GM12878 (cell line): ENCODE results near the gene NHSL2. TPM values are rescaled to one million over a fixed set of nuclear protein-coding genes. Genes with fewer than 3 reads are reported as not detected.
A peak's percentile ranks its signal among the peaks of the same experiment; 100 is the strongest.

Experiments
- ATAC-seq: fragments of 200-7000 bp; cut with Tn5 transposase; 3 replicates; pipeline ENCODE4 v1.9.1; 2020; ENCODE audit warnings: mild to moderate bottlenecking, moderate library complexity
- BruUV-seq: library from RNA; stranded (reverse); fragments of 400-500 nt; replicated peaks from 2 replicates; lab custom pipeline; 2021; lab: Mats Ljungman, UMichigan
- CTCF ChIA-PET: fragments of 300-600 bp; sonication (Branson Sonifier 250); formaldehyde crosslinking; extraction: SDS; loops from one replicate; lab custom pipeline; 2021; ENCODE audit warnings: inconsistent platforms; lab: Yijun Ruan, JAX
- POLR2A ChIA-PET: fragments of 350-600 bp; formaldehyde crosslinking; extraction: SDS; loops from one replicate; lab custom pipeline; 2021; ENCODE audit warnings: inconsistent platforms; lab: Charles Lee
- RAD21 ChIA-PET: fragments of 300-600 bp; sonication (Branson Sonifier 250); formaldehyde crosslinking; loops from one replicate; lab custom pipeline; 2023; ENCODE audit warnings: antibody characterized with exemption; ENCODE audit not compliant: unreplicated experiment; lab: Charles Lee
- SMC1A ChIA-PET: fragments of 300-600 bp; sonication (Branson Sonifier 250); formaldehyde crosslinking; loops from one replicate; lab custom pipeline; 2023; ENCODE audit not compliant: unreplicated experiment, uncharacterized antibody; lab: Charles Lee
- DNase-seq: peaks from one replicate; pipeline ENCODE4 v3.0.0-alpha.2; 2011; ENCODE audit warnings: low read depth, low spot score
- FAIRE-seq: peaks from 3 replicates; lab custom pipeline; 2011; peaks lifted over from hg19 to GRCh38; lab: Jason Lieb, UNC
- H2AFZ ChIP-seq: 2 replicates; pipeline ENCODE4 v1.6.0; 2011; ENCODE audit warnings: low read depth, low read length, control low read depth; ENCODE audit not compliant: control insufficient read depth
- H3K27ac ChIP-seq: 2 replicates; pipeline ENCODE4 v1.5.1; 2011; ENCODE audit warnings: control low read depth; ENCODE audit not compliant: control insufficient read depth, insufficient read depth
- H3K27me3 ChIP-seq, 2 experiments: replicated peaks in 1 of 2; 2 replicates each; pipeline versions ENCODE4 v1.6.0 to v1.6.1; 2011; ENCODE audit warnings: low read length in 1 of 2; ENCODE audit not compliant: control insufficient read depth in 2 of 2, insufficient read depth in 2 of 2
- H3K36me3 ChIP-seq, 2 experiments: 2 replicates each; pipeline ENCODE4 v1.5.1; 2011; ENCODE audit warnings: low read length in 1 of 2; ENCODE audit not compliant: control insufficient read depth in 2 of 2, insufficient read depth in 2 of 2
- H3K4me1 ChIP-seq: 2 replicates; pipeline ENCODE4 v1.6.1; 2011; ENCODE audit warnings: mild to moderate bottlenecking, low read length, moderate library complexity, mixed read lengths; ENCODE audit not compliant: control insufficient read depth, insufficient read depth
- H3K4me2 ChIP-seq: 2 replicates; pipeline ENCODE4 v1.6.0; 2011; ENCODE audit warnings: control low read depth; ENCODE audit not compliant: control insufficient read depth, insufficient read depth
- H3K4me3 ChIP-seq: fragments of 200-600 bp; sonication (generic); 2 replicates; pipeline ENCODE4 v1.5.1; 2016
- H3K79me2 ChIP-seq: 2 replicates; pipeline ENCODE4 v1.6.0; 2011; ENCODE audit warnings: low read length; ENCODE audit not compliant: control insufficient read depth, insufficient read depth
- H3K9ac ChIP-seq: 2 replicates; pipeline ENCODE4 v1.8.0; 2011; ENCODE audit warnings: low read length, control low read depth, mixed read lengths; ENCODE audit not compliant: control insufficient read depth, insufficient read depth
- H3K9me3 ChIP-seq: replicated peaks from 3 replicates; pipeline ENCODE4 v1.5.1; 2011; ENCODE audit warnings: mild to moderate bottlenecking, low read length; ENCODE audit not compliant: control insufficient read depth, insufficient read depth
- H4K20me1 ChIP-seq: 2 replicates; pipeline ENCODE4 v1.6.0; 2011; ENCODE audit not compliant: control insufficient read depth, insufficient read depth
- BHLHE40 ChIP-seq, 2 experiments: fragments of 450-650 bp in 1 of 2; IDR thresholded peaks; 2 replicates each; pipeline ENCODE4 v1.6.1; 2011 to 2017; ENCODE audit warnings: low read depth in 2 of 2, borderline replicate concordance in 1 of 2, improper control_type of control experiment in 1 of 2, low read length in 1 of 2, mild to moderate bottlenecking in 1 of 2
- CBFB ChIP-seq: IDR thresholded peaks from 2 replicates; pipeline ENCODE4 v1.6.1; 2016; ENCODE audit warnings: antibody characterized with exemption, low read depth
- EGR1 ChIP-seq, 2 experiments: IDR thresholded peaks; 1 replicate in 1 of 2; 2 replicates in 1 of 2; pipeline ENCODE4 v1.6.1; 2011 to 2012; ENCODE audit warnings: low read depth in 2 of 2, low read length in 2 of 2, borderline replicate concordance in 1 of 2, mild to moderate bottlenecking in 1 of 2, moderate library complexity in 1 of 2
- EP300 ChIP-seq, 2 experiments: fragments of 150-350 bp in 1 of 2; IDR thresholded peaks; 2 replicates each; pipeline ENCODE4 v1.6.1; 2011 to 2012; ENCODE audit warnings: low read depth in 2 of 2, low read length in 2 of 2, borderline replicate concordance in 1 of 2, improper control_type of control experiment in 1 of 2, inconsistent platforms in 1 of 2; ENCODE audit not compliant: control insufficient read depth in 1 of 2
- ESRRA ChIP-seq: IDR thresholded peaks from 2 replicates; pipeline ENCODE4 v1.6.1; 2012; ENCODE audit warnings: mild to moderate bottlenecking, low read length, improper control_type of control experiment
- IKZF1 ChIP-seq: fragments of 450-650 bp; conservative IDR thresholded peaks from 2 replicates; pipeline ENCODE4 v1.6.1; 2017; ENCODE audit warnings: antibody characterized with exemption, mild to moderate bottlenecking
- KDM1A ChIP-seq: fragments of 200-600 bp; sonication (generic); IDR thresholded peaks from 2 replicates; pipeline ENCODE4 v1.6.1; 2016; ENCODE audit warnings: borderline replicate concordance
- NFXL1 ChIP-seq: fragments of 450-650 bp; IDR thresholded peaks from 2 replicates; pipeline ENCODE4 v1.6.1; 2017; ENCODE audit warnings: antibody characterized with exemption, mild to moderate bottlenecking, borderline replicate concordance
- PML ChIP-seq: IDR thresholded peaks from 2 replicates; pipeline ENCODE4 v1.6.1; 2012; ENCODE audit warnings: low read length, inconsistent platforms
- POU2F2 ChIP-seq: IDR thresholded peaks from 3 replicates; pipeline ENCODE4 v1.6.1; 2011; ENCODE audit warnings: low read depth, mild to moderate bottlenecking, low read length, borderline replicate concordance
- RFX5 ChIP-seq: IDR thresholded peaks from 2 replicates; pipeline ENCODE4 v1.6.1; 2011; ENCODE audit warnings: low read depth, low read length, improper control_type of control experiment
- RUNX3 ChIP-seq: IDR thresholded peaks from 2 replicates; pipeline ENCODE4 v1.6.1; 2012; ENCODE audit warnings: low read length, inconsistent platforms
- TCF3 ChIP-seq: IDR thresholded peaks from 2 replicates; pipeline ENCODE4 v1.6.1; 2012; ENCODE audit warnings: low read depth, mild to moderate bottlenecking, low read length, borderline replicate concordance; ENCODE audit not compliant: insufficient read depth
- YBX1 ChIP-seq: fragments of 450-650 bp; IDR thresholded peaks from 2 replicates; pipeline ENCODE4 v1.6.1; 2016; ENCODE audit warnings: antibody characterized with exemption
- ZNF384 ChIP-seq: IDR thresholded peaks from 2 replicates; pipeline ENCODE4 v1.6.1; 2012; ENCODE audit warnings: low read depth, mild to moderate bottlenecking, low read length, improper control_type of control experiment, borderline replicate concordance
- ZNF622 ChIP-seq: fragments of 450-650 bp; IDR thresholded peaks from 2 replicates; pipeline ENCODE4 v1.6.1; 2017; ENCODE audit warnings: mild to moderate bottlenecking, inconsistent platforms
- WGBS: methylation state at CpG from one replicate; pipeline ENCODE4 v1.1.6; 2016; ENCODE audit warnings: low lambda C conversion rate; ENCODE audit not compliant: insufficient replicate concordance, insufficient coverage; ENCODE audit errors: missing lambda C conversion rate; 5-methylcytosine and 5-hydroxymethylcytosine counted together
- in situ Hi-C: fragments of 300-500 bp; cut with MboI; formaldehyde crosslinking; loops from 9 replicates; pipeline ENCODE4 v1.14.3; 2018; ENCODE audit warnings: mixed read lengths
- intact Hi-C: fragments of 100-400 bp; cut with micrococcal nuclease; formaldehyde crosslinking; loops from one replicate; pipeline ENCODE4 v1.14.2; 2022; ENCODE audit not compliant: unreplicated experiment
- polyA plus RNA-seq, 11 experiments: library from polyadenylated mRNA; depleted of rRNA in 4 of 11; unstranded in 6 of 11; stranded (reverse) in 5 of 11; fragments of >200 nt; fragmentation: Nextera tagmentation in 4 of 11; fragmentation: Illumina TruSeq in 1 of 11; extraction: Ambion mirVana in 4 of 11; extraction: Trizol in 1 of 11; gene quantifications; 1 replicate in 1 of 11; 2 replicates in 10 of 11; pipeline versions ENCODE4 v1.2.1 to v1.2.3, GENCODE V29; 2011 to 2016; ENCODE audit warnings: inconsistent platforms in 2 of 11, missing spikeins in 2 of 11, low read depth in 1 of 11
- total RNA-seq, 4 experiments: library from RNA; depleted of rRNA in 3 of 4; stranded (reverse); fragments of >200 nt in 3 of 4; fragmentation: Illumina TruSeq in 1 of 4; extraction: Trizol in 1 of 4; gene quantifications; 2 replicates each; pipeline versions ENCODE4 v1.2.1 to v1.2.3, GENCODE V29; 2013 to 2021
- TF ChIP-seq, protein P1 (sequence below): IDR thresholded peaks from 2 replicates; pipeline ENCODE4 v1.6.1; 2011; ENCODE audit warnings: low read depth, low read length, improper control_type of control experiment, borderline replicate concordance
- TF ChIP-seq, protein P2 (sequence below): fragments of 450-650 bp; IDR thresholded peaks from 2 replicates; pipeline ENCODE4 v1.6.1; 2014; ENCODE audit warnings: mild to moderate bottlenecking
- TF ChIP-seq, protein P3 (sequence below), 3 experiments: IDR thresholded peaks in 2 of 3; conservative IDR thresholded peaks in 1 of 3; 2 replicates each; pipeline ENCODE4 v1.5.1; 2011; ENCODE audit warnings: low read depth in 3 of 3, low read length in 3 of 3, mild to moderate bottlenecking in 3 of 3, control low read depth in 2 of 3, moderate library complexity in 2 of 3, inconsistent platforms in 1 of 3, mixed read lengths in 1 of 3; ENCODE audit not compliant: control insufficient read depth in 2 of 3, insufficient read depth in 1 of 3; ENCODE audit errors: extremely low read depth in 1 of 3

NHSL2 gene
- total and polyA plus RNA-seq, 10 of the 15 experiments (the other 5 are each of a cell fraction or from before 2014, with no cell fraction given): 0.05 to 0.53 (median 0.07) TPM; not detected in 2

DNA sequence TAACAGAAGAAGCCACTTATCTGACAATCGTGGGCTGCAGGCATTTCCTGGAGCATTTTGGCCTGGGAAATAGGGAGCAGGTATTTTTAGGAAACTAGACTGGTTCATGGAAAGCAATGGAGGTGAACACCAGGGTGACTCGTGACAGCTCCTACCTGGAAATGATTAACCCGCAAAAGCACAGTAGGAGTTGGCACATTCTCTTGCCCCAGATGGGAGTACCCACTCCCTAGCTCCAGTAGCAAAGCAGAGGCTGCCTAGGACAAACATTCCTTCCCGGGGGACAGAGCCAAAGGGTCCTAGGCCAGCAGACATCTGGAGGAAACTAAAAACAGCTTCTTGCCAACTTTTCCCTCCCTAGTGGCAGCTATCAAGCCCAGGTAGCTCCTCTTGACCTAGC, 192.1 kb downstream of the NHSL2 start (continued):
- TF ChIP-seq CBFB (no peak), ZNF384 (no peak), NFXL1 (no peak), POU2F2 (no peak), EGR1 (IDR thresholded peaks at IDR 0.05; ENCODE audit: borderline replicate concordance in 1 of 2, low read depth in 2 of 2, low read length in 2 of 2) (no peak), YBX1 (no peak), ZNF622 (no peak), RFX5 (no peak), EP300 (IDR thresholded peaks at IDR 0.05; ENCODE audit: borderline replicate concordance in 1 of 2, control insufficient read depth in 1 of 2, low read depth in 2 of 2, low read length in 2 of 2) (no peak), KDM1A (no peak), PML (no peak)
- TF ChIP-seq, protein P1, sequence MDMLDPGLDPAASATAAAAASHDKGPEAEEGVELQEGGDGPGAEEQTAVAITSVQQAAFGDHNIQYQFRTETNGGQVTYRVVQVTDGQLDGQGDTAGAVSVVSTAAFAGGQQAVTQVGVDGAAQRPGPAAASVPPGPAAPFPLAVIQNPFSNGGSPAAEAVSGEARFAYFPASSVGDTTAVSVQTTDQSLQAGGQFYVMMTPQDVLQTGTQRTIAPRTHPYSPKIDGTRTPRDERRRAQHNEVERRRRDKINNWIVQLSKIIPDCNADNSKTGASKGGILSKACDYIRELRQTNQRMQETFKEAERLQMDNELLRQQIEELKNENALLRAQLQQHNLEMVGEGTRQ: no peak
- TF ChIP-seq, protein P2, sequence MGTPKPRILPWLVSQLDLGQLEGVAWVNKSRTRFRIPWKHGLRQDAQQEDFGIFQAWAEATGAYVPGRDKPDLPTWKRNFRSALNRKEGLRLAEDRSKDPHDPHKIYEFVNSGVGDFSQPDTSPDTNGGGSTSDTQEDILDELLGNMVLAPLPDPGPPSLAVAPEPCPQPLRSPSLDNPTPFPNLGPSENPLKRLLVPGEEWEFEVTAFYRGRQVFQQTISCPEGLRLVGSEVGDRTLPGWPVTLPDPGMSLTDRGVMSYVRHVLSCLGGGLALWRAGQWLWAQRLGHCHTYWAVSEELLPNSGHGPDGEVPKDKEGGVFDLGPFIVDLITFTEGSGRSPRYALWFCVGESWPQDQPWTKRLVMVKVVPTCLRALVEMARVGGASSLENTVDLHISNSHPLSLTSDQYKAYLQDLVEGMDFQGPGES: no peak

DNA sequence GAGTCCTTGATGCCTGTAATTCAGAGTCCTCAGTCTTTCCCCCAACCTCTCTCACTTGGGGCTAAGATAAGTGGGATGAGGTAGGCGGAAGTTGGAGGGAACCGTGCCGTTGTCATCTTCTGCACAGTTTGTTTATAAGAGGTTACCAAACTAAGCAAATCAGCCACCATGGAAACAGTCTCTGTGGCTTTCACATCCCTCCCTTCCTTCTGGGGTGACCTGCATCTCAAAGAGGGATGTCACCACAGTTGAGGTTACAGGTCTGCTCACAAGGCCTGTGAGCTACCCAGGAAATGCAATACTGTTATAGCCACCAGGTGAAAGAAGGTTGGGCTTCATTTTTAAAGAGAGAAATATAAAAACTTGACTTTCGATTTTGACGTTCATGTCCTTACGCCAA, 194.8 kb downstream of the NHSL2 start:
- Histone ChIP-seq H3K4me1 (peaks cover 19% of the 10 kb centered on the region), H3K79me2 (no peaks in the 10 kb centered on the region), H2AFZ (no peak overlapping the region), H3K9ac (no peak overlapping the region), H3K27me3 (peaks cover 0 to 1% of the 10 kb centered on the region in 2 experiments; a peak in 1 of 4 replicates), H3K27ac (no peak overlapping the region), H3K9me3 (no peaks in the 10 kb centered on the region), H3K36me3 (no peaks in the 10 kb centered on the region), H4K20me1 (no peaks in the 10 kb centered on the region), H3K4me3 (no peak overlapping the region), H3K4me2 (no peak overlapping the region; the same call in none of the 2 replicates)
- DNase-seq (peak; percentile 56), ATAC-seq (peak; percentile 56), FAIRE-seq (no peak)
- intact Hi-C loops: loop anchor here (10.0 kb wide), 1 partner anchor 591 kb away; no protein-coding TSS in a partner anchor
- RAD21 ChIA-PET: no interaction called here
- in situ Hi-C loops: no loop called here
- WGBS: 21% methylated on average over 6 of the region's 6 CpGs
- SMC1A ChIA-PET: no interaction called here
- POLR2A ChIA-PET: no interaction called here
- BruUV-seq: no TSS peak
- CTCF ChIA-PET: interaction anchor here (1.8 kb wide), 1 partner anchor 83 kb away, joined by 7 read pairs; no protein-coding TSS in a partner anchor
- TF ChIP-seq TCF3: no peak
- TF ChIP-seq, protein P3, sequence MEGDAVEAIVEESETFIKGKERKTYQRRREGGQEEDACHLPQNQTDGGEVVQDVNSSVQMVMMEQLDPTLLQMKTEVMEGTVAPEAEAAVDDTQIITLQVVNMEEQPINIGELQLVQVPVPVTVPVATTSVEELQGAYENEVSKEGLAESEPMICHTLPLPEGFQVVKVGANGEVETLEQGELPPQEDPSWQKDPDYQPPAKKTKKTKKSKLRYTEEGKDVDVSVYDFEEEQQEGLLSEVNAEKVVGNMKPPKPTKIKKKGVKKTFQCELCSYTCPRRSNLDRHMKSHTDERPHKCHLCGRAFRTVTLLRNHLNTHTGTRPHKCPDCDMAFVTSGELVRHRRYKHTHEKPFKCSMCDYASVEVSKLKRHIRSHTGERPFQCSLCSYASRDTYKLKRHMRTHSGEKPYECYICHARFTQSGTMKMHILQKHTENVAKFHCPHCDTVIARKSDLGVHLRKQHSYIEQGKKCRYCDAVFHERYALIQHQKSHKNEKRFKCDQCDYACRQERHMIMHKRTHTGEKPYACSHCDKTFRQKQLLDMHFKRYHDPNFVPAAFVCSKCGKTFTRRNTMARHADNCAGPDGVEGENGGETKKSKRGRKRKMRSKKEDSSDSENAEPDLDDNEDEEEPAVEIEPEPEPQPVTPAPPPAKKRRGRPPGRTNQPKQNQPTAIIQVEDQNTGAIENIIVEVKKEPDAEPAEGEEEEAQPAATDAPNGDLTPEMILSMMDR (IDR thresholded peaks at IDR 0.05 in 2 of 3, conservative IDR thresholded peaks at IDR 0.05 in 1 of 3; ENCODE audit: control insufficient read depth in 2 of 3, extremely low read depth in 1 of 3, insufficient read depth in 1 of 3, low read depth in 3 of 3, low read length in 3 of 3): 0 out of 6 replicates have a peak, but pooled peaks of 1 of the 3 experiments have one; percentile 13
- peak; percentile 12 to 43; a peak in 1 of 4 replicates for TF ChIP-seq BHLHE40 (IDR thresholded peaks at IDR 0.05; ENCODE audit: borderline replicate concordance in 1 of 2, low read depth in 2 of 2, low read length in 1 of 2)
- no peak for TF ChIP-seq ESRRA
- TF ChIP-seq RUNX3: peak; percentile 84
- TF ChIP-seq IKZF1: peak; percentile 16; the same call in 1 of the 2 replicates
